HEK293 (cell line): ENCODE data around the gene PRSS16.

Source experiments
- AEBP2 ChIP-seq: fragments of 450-650 bp; formaldehyde crosslinking; IDR thresholded peaks from 2 replicates; pipeline ENCODE4 v1.5.1; 2016; ENCODE audit warnings: missing biosample characterization, missing genetic modification characterization, borderline replicate concordance
- BCL11B ChIP-seq: fragments of 450-650 bp; formaldehyde crosslinking; IDR thresholded peaks from 2 replicates; pipeline ENCODE4 v1.5.1; 2016; ENCODE audit warnings: low read depth, missing biosample characterization, missing genetic modification characterization
- FEZF1 ChIP-seq: fragments of 450-650 bp; formaldehyde crosslinking; IDR thresholded peaks from 2 replicates; pipeline ENCODE4 v1.5.1; 2016; ENCODE audit warnings: missing biosample characterization, missing genetic modification characterization
- HIC1 ChIP-seq: fragments of 450-650 bp; formaldehyde crosslinking; IDR thresholded peaks from 2 replicates; pipeline ENCODE4 v1.5.1; 2016; ENCODE audit warnings: missing biosample characterization, missing genetic modification characterization
- KLF10 ChIP-seq: fragments of 450-650 bp; IDR thresholded peaks from 2 replicates; pipeline ENCODE4 v1.5.1; 2018; ENCODE audit warnings: missing biosample characterization, mild to moderate bottlenecking, missing genetic modification characterization
- KLF16 ChIP-seq: fragments of 450-650 bp; formaldehyde crosslinking; IDR thresholded peaks from 2 replicates; pipeline ENCODE4 v1.5.1; 2017; ENCODE audit warnings: missing biosample characterization, missing genetic modification characterization
- SP3 ChIP-seq: fragments of 450-650 bp; formaldehyde crosslinking; IDR thresholded peaks from 2 replicates; pipeline ENCODE4 v1.5.1; 2016; ENCODE audit warnings: missing biosample characterization, missing genetic modification characterization
- TCF7L2 ChIP-seq: IDR thresholded peaks from 2 replicates; pipeline ENCODE4 v1.6.1; 2011; ENCODE audit warnings: low read depth, mild to moderate bottlenecking, inconsistent platforms, low read length, moderate library complexity, borderline replicate concordance
- YY1 ChIP-seq: fragments of 450-650 bp; formaldehyde crosslinking; IDR thresholded peaks from 2 replicates; pipeline ENCODE4 v1.5.1; 2018; ENCODE audit warnings: missing biosample characterization, missing genetic modification characterization
- ZBTB20 ChIP-seq: fragments of 450-650 bp; formaldehyde crosslinking; IDR thresholded peaks from 2 replicates; pipeline ENCODE4 v1.5.1; 2016; ENCODE audit warnings: missing biosample characterization, missing genetic modification characterization
- ZBTB48 ChIP-seq: fragments of 450-650 bp; formaldehyde crosslinking; IDR thresholded peaks from 2 replicates; pipeline ENCODE4 v1.5.1; 2016; ENCODE audit warnings: missing biosample characterization, missing genetic modification characterization
- ZBTB8A ChIP-seq: fragments of 450-650 bp; formaldehyde crosslinking; IDR thresholded peaks from 2 replicates; pipeline ENCODE4 v1.5.1; 2016; ENCODE audit warnings: missing biosample characterization, missing genetic modification characterization
- ZNF10 ChIP-seq: fragments of 450-650 bp; formaldehyde crosslinking; IDR thresholded peaks from 2 replicates; pipeline ENCODE4 v1.5.1; 2017; ENCODE audit warnings: missing biosample characterization, missing genetic modification characterization
- ZNF112 ChIP-seq: fragments of 450-650 bp; formaldehyde crosslinking; IDR thresholded peaks from 2 replicates; pipeline ENCODE4 v1.5.0; 2017; ENCODE audit warnings: missing biosample characterization, missing genetic modification characterization
- ZNF121 ChIP-seq: fragments of 450-650 bp; formaldehyde crosslinking; IDR thresholded peaks from 2 replicates; pipeline ENCODE4 v1.5.1; 2016; ENCODE audit warnings: missing biosample characterization, missing genetic modification characterization
- ZNF132 ChIP-seq: fragments of 450-650 bp; formaldehyde crosslinking; IDR thresholded peaks from 2 replicates; pipeline ENCODE4 v1.5.1; 2017; ENCODE audit warnings: missing biosample characterization, missing genetic modification characterization, borderline replicate concordance
- ZNF248 ChIP-seq: fragments of 450-650 bp; formaldehyde crosslinking; IDR thresholded peaks from 2 replicates; pipeline ENCODE4 v1.5.1; 2017; ENCODE audit warnings: missing biosample characterization, missing genetic modification characterization
- ZNF341 ChIP-seq: fragments of 450-650 bp; formaldehyde crosslinking; IDR thresholded peaks from 2 replicates; pipeline ENCODE4; 2016; ENCODE audit warnings: low read depth, missing biosample characterization, missing genetic modification characterization
- ZNF366 ChIP-seq: fragments of 450-650 bp; formaldehyde crosslinking; conservative IDR thresholded peaks from 2 replicates; pipeline ENCODE4 v1.5.1; 2016; ENCODE audit warnings: missing biosample characterization, missing genetic modification characterization
- ZNF518A ChIP-seq: fragments of 450-650 bp; formaldehyde crosslinking; conservative IDR thresholded peaks from 2 replicates; pipeline ENCODE4 v1.5.1; 2016; ENCODE audit warnings: low read depth, missing biosample characterization, missing genetic modification characterization
- ZNF544 ChIP-seq: fragments of 450-650 bp; formaldehyde crosslinking; IDR thresholded peaks from 2 replicates; pipeline ENCODE4 v1.5.0; 2017; ENCODE audit warnings: missing biosample characterization, missing genetic modification characterization
- ZNF555 ChIP-seq: fragments of 450-650 bp; formaldehyde crosslinking; conservative IDR thresholded peaks from 2 replicates; pipeline ENCODE4 v1.5.1; 2017; ENCODE audit warnings: missing biosample characterization, mild to moderate bottlenecking, missing genetic modification characterization, inconsistent platforms
- ZNF560 ChIP-seq: fragments of 450-650 bp; formaldehyde crosslinking; IDR thresholded peaks from 2 replicates; pipeline ENCODE4 v1.5.1; 2017; ENCODE audit warnings: missing biosample characterization, missing genetic modification characterization, borderline replicate concordance
- ZNF561 ChIP-seq: fragments of 450-650 bp; IDR thresholded peaks from 2 replicates; pipeline ENCODE4 v1.5.1; 2018; ENCODE audit warnings: missing biosample characterization, missing genetic modification characterization, borderline replicate concordance
- ZNF580 ChIP-seq: fragments of 450-650 bp; formaldehyde crosslinking; IDR thresholded peaks from 2 replicates; pipeline ENCODE4 v1.5.1; 2016; ENCODE audit warnings: missing biosample characterization, missing genetic modification characterization
- ZNF600 ChIP-seq: fragments of 450-650 bp; formaldehyde crosslinking; IDR thresholded peaks from 2 replicates; pipeline ENCODE4 v1.5.1; 2016; ENCODE audit warnings: missing biosample characterization, missing genetic modification characterization
- ZNF660 ChIP-seq: fragments of 450-650 bp; IDR thresholded peaks from 2 replicates; pipeline ENCODE4 v1.5.1; 2018; ENCODE audit warnings: missing biosample characterization, mild to moderate bottlenecking, missing genetic modification characterization
- ZNF670 ChIP-seq: fragments of 450-650 bp; formaldehyde crosslinking; IDR thresholded peaks from 2 replicates; pipeline ENCODE4 v1.5.1; 2016; ENCODE audit warnings: missing biosample characterization, missing genetic modification characterization, low read depth
- ZNF701 ChIP-seq: fragments of 450-650 bp; formaldehyde crosslinking; IDR thresholded peaks from 2 replicates; pipeline ENCODE4 v1.5.1; 2016; ENCODE audit warnings: missing biosample characterization, missing genetic modification characterization
- ZNF791 ChIP-seq: fragments of 450-650 bp; formaldehyde crosslinking; IDR thresholded peaks from 2 replicates; pipeline ENCODE4 v1.5.1; 2016; ENCODE audit warnings: missing biosample characterization, missing genetic modification characterization
- ZNF830 ChIP-seq: fragments of 450-650 bp; IDR thresholded peaks from 2 replicates; pipeline ENCODE4 v1.5.0; 2018; ENCODE audit warnings: missing biosample characterization, missing genetic modification characterization, low read depth, mild to moderate bottlenecking, moderate library complexity
- ZNF837 ChIP-seq: fragments of 450-650 bp; formaldehyde crosslinking; IDR thresholded peaks from 2 replicates; pipeline ENCODE4 v1.5.1; 2016; ENCODE audit warnings: missing biosample characterization, missing genetic modification characterization

Gene PRSS16

GRCh38 chr6:27275025-27275956, 27.8 kb downstream of the PRSS16 start (continued):
- TF ChIP-seq ZNF544 (tag by site-specific recombination) (no peak), ZNF555 (tag by site-specific recombination) (no peak), ZNF561 (tag by site-specific recombination) (peak; percentile 88), ZNF121 (0 out of 2 replicates have a peak, but pooled peaks have one; percentile 19), ZNF248 (tag by site-specific recombination) (no peak), ZNF830 (tag by site-specific recombination) (no peak), ZNF112 (tag by site-specific recombination) (no peak), HIC1 (0 out of 2 replicates have a peak, but pooled peaks have one; percentile 29), ZNF660 (tag by site-specific recombination) (peak; percentile 82), ZBTB8A (tag by site-specific recombination) (no peak), ZNF600 (tag by site-specific recombination) (0 out of 2 replicates have a peak, but pooled peaks have one; percentile 11), ZNF10 (peak; percentile 38; the same call in 1 of the 2 replicates), ZNF701 (tag by site-specific recombination) (no peak), FEZF1 (tag by site-specific recombination) (no peak), ZNF580 (peak; percentile 90), ZNF837 (tag by site-specific recombination) (no peak), ZNF560 (tag by site-specific recombination) (no peak), ZNF791 (tag by site-specific recombination) (no peak), ZNF670 (tag by site-specific recombination) (no peak), ZNF132 (tag by site-specific recombination) (no peak), YY1 (no peak; the same call in none of the 2 replicates), KLF16 (tag by site-specific recombination) (no peak), ZNF341 (tag by site-specific recombination) (peak; percentile 83), BCL11B (no peak), ZBTB20 (tag by site-specific recombination) (no peak), SP3 (tag by site-specific recombination) (no peak), AEBP2 (no peak), TCF7L2 (no peak), ZNF518A (tag by site-specific recombination) (0 out of 2 replicates have a peak, but pooled peaks have one; percentile 7), KLF10 (tag by site-specific recombination) (peak; percentile 47; the same call in 1 of the 2 replicates), ZNF366 (tag by site-specific recombination) (no peak), ZBTB48 (tag by site-specific recombination) (no peak)
